Measurements from ENCODE around the gene GINS2. TPM values are rescaled to one million over a fixed set of nuclear protein-coding genes. Genes with fewer than 3 reads are reported as not detected.

The GINS2 gene
- total RNA-seq, 1 experiment from 2014 or later = 52.7 TPM

DNA sequence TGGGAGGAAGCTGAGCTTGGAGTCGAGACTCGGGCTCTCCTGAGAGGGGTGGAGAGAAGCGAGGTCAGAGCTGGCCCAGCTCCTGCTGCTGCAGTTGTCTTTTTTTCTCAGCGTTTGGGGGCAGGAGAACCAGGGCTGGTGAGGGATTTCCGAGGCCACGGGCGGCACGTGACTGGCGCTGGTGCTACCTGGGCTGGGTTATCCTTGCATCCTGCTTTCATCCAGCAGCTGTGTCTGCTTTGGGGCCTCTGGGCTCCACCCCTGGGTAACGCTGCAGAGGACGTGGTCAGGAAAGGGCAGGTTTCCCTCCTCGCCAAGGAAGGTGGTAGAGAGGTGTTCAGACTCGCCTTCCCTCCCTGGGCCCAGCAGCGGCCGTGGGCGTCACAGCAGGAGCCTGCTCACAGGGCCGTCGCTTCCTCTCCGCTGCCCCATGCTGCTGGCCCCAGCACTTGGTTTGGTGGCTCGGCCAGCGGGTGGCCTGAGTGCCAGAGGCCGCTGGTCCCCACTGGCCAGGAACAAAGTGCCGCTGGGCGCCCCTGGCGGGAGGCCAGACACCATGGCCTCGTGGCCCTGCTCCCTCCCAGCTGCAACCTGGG is 53.1 kb downstream of the GINS2 start:
- H3K27me3 Mint-ChIP-seq (ENCODE audit: low read depth) = no peaks in the 10 kb centered on the region
- Histone ChIP-seq H4K91ac (ENCODE audit: insufficient read length, low read depth, low read length) (no peak overlapping the region), H2BK15ac (ENCODE audit: low read depth, low read length) (no peak overlapping the region), H3K9me3 (ENCODE audit: control insufficient read depth, low read depth, low read length) (no peaks in the 10 kb centered on the region), H3K56ac (ENCODE audit: insufficient read length, low read depth, low read length) (no peak overlapping the region), H3K23ac (ENCODE audit: insufficient read length, low read depth, low read length) (no peak overlapping the region), H3K14ac (ENCODE audit: insufficient read depth, low read length) (no peak overlapping the region; the same call in 1 of the 2 replicates), H4K5ac (ENCODE audit: insufficient read length, low read depth, low read length) (no peak overlapping the region), H3K4me2 (ENCODE audit: insufficient read depth, insufficient read length, low read length) (no peak overlapping the region), H3K27ac (ENCODE audit: insufficient read length, low read depth, low read length) (no peak overlapping the region), H3K4ac (ENCODE audit: low read depth, low read length) (no peak overlapping the region), H2AFZ (ENCODE audit: low read length) (no peak overlapping the region), H3K4me1 (ENCODE audit: insufficient read depth, low read length) (no peaks in the 10 kb centered on the region), H3K23me2 (ENCODE audit: insufficient read length, low read depth, low read length, poor library complexity, severe bottlenecking) (no peaks in the 10 kb centered on the region), H3K79me1 (ENCODE audit: insufficient read depth, low read depth, low read length, poor library complexity, severe bottlenecking) (no peaks in the 10 kb centered on the region), H2BK120ac (ENCODE audit: low read depth, low read length, poor library complexity, severe bottlenecking) (no peak overlapping the region), H3T11ph (ENCODE audit: low read length) (no peak overlapping the region), H4K8ac (replicated peaks; ENCODE audit: insufficient read length, low read depth, low read length) (no peak overlapping the region), H2AK5ac (ENCODE audit: insufficient read length, low read length) (no peak overlapping the region), H4K20me1 (ENCODE audit: control insufficient read depth, insufficient read depth, insufficient read length) (peaks cover 1% of the 10 kb centered on the region), H2BK12ac (ENCODE audit: insufficient read length, low read depth, low read length) (no peak overlapping the region), H3K18ac (ENCODE audit: insufficient read length, low read depth, low read length) (no peak overlapping the region), H3K79me2 (ENCODE audit: insufficient read depth, low read length) (peaks cover 12% of the 10 kb centered on the region; the same call in 1 of the 2 replicates), H2BK5ac (ENCODE audit: insufficient read length, low read length) (no peak overlapping the region), H3K27me3 (ENCODE audit: insufficient read depth, low read length) (no peaks in the 10 kb centered on the region), H2BK20ac (ENCODE audit: low read depth, low read length, poor library complexity, severe bottlenecking) (no peak overlapping the region), H3K9ac (ENCODE audit: extremely low read depth, insufficient read length, low read length) (no peak overlapping the region)
- WGBS (ENCODE audit: extremely low coverage, insufficient read length, low lambda C conversion rate) = no CpG with 5 or more reads among the region's 26 CpGs
- TF ChIP-seq, protein P1, sequence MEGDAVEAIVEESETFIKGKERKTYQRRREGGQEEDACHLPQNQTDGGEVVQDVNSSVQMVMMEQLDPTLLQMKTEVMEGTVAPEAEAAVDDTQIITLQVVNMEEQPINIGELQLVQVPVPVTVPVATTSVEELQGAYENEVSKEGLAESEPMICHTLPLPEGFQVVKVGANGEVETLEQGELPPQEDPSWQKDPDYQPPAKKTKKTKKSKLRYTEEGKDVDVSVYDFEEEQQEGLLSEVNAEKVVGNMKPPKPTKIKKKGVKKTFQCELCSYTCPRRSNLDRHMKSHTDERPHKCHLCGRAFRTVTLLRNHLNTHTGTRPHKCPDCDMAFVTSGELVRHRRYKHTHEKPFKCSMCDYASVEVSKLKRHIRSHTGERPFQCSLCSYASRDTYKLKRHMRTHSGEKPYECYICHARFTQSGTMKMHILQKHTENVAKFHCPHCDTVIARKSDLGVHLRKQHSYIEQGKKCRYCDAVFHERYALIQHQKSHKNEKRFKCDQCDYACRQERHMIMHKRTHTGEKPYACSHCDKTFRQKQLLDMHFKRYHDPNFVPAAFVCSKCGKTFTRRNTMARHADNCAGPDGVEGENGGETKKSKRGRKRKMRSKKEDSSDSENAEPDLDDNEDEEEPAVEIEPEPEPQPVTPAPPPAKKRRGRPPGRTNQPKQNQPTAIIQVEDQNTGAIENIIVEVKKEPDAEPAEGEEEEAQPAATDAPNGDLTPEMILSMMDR (conservative IDR thresholded peaks at IDR 0.05) = no peak
- H3K9me3 Mint-ChIP-seq = no peaks in the 10 kb centered on the region
- no peak overlapping the region for H3K4me3 Mint-ChIP-seq
- no peak for DNase-seq
- H3K36me3 Mint-ChIP-seq (ENCODE audit: insufficient read depth in 1 of 3, low read depth in 3 of 3) = peaks cover 0 to 18% (median 9%) of the 10 kb centered on the region in 3 experiments; a peak in 5 of 7 replicates
- H3K4me1 Mint-ChIP-seq = peaks cover 6 to 13% of the 10 kb centered on the region in 2 experiments; a peak in 3 of 4 replicates
- H3K27ac Mint-ChIP-seq = peak overlapping the region in 1 of 3 experiments; percentile 32; a peak in 2 of 7 replicates
